ENCODE results near the gene POLR2E. TPM values are rescaled to one million over a fixed set of nuclear protein-coding genes. Genes with fewer than 3 reads are reported as not detected.

Gene POLR2E
- total and polyA plus RNA-seq, 2 experiments from 2014 or later = 371 to 487 TPM

DNA sequence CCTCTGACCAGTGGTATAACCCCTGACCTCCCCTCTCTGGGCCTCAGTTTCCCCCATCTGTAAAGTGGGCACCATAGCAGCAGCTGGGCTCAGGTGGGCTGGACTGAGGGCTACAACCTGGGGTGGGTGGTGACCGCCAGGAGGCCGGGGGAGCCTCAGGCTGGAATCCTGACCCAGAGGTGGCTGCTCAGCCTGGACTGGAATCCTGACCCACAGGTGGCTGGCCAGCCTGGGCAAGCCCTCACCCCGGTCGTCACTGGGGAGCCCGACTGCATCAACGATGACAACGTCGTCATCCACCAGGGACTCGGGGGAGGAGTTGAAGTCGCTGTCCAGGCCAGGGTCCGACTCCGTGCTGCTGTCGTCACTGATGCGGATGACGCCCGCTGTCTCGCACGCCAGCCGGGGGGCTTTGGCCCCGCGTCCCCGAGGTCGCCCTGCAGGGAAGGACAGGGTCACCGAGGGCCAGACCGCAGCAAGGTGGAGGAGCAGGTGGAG is 18.9 kb upstream of the POLR2E start:
- Histone ChIP-seq H3K36me3 (peaks cover 2% of the 10 kb centered on the region), H3K4me3 (no peak overlapping the region), H3K27ac (peak overlapping the region; percentile 80), H3K4me1 (ENCODE audit: low read depth) (peaks cover 9% of the 10 kb centered on the region), H3K9me3 (ENCODE audit: low read depth) (no peaks in the 10 kb centered on the region), H3K27me3 (no peaks in the 10 kb centered on the region)
- no peak for TF ChIP-seq CTCF (IDR thresholded peaks at IDR 0.05; ENCODE audit: low read depth, low read length)
- no peak for DNase-seq (ENCODE audit: low read depth in 1 of 2, low spot score in 1 of 2)

GRCh38 chr19:1113030-1113985 is 18.1 kb upstream of the POLR2E start:
- TF ChIP-seq CTCF (IDR thresholded peaks at IDR 0.05; ENCODE audit: low read depth, low read length) = peak; percentile 73
- Histone ChIP-seq H3K27me3 (no peaks in the 10 kb centered on the region), H3K27ac (peak overlapping the region; percentile 80), H3K9me3 (ENCODE audit: low read depth) (no peaks in the 10 kb centered on the region), H3K4me1 (ENCODE audit: low read depth) (peaks cover 9% of the 10 kb centered on the region), H3K36me3 (peaks cover 2% of the 10 kb centered on the region), H3K4me3 (no peak overlapping the region)
- peak; percentile 97 to 98 for DNase-seq (ENCODE audit: low read depth in 1 of 2, low spot score in 1 of 2)

DNA sequence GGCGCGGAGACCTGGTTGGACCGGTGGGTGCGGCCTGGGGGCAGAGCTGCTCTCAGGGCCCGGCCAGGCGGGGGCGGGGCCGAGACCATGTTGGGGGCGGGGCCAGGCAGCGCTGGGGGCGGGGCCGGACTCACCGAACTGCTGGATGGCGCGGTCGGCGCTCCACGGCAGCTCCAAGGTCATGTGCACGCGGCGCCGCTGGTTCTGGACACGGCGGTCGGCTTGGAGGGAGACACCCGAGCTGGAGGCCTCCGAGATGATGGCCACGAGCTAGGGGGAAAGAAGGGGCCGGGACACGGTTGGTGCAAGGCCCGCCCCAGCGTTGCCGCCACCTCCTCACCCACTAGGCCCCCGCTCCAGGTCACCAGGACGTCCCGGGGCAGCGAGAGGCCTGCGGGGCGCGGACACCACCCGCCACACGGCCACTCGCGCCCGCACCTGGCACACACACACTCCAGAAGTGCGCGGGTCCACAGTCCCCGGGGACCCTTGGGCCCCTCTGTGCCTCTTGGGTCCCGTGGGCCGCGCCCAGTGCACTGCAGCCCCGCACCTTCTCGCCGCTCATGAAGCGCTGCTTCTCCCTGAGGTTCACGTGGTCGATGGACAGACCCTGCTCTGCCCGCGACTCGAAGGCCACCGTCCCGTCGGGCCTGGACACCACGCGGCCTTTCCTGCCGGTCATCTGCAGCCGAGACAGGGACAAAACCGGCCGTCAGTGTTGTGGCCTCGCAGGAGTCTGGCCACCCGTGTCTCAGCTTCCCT is 17.3 kb upstream of the POLR2E start:
- Histone ChIP-seq H3K9me3 (ENCODE audit: low read depth) (no peaks in the 10 kb centered on the region), H3K36me3 (peaks cover 2% of the 10 kb centered on the region), H3K27me3 (no peaks in the 10 kb centered on the region), H3K4me3 (no peak overlapping the region), H3K4me1 (ENCODE audit: low read depth) (peaks cover 9% of the 10 kb centered on the region), H3K27ac (peak overlapping the region; percentile 80)
- peak in 1 of 2 donors; percentile 31 for DNase-seq (ENCODE audit: low read depth in 1 of 2, low spot score in 1 of 2)
- no peak for TF ChIP-seq CTCF (IDR thresholded peaks at IDR 0.05; ENCODE audit: low read depth, low read length)

- Histone ChIP-seq H3K4me3 (no peak overlapping the region), H3K27me3 (no peaks in the 10 kb centered on the region), H3K27ac (no peak overlapping the region), H3K9me3 (ENCODE audit: low read depth) (no peaks in the 10 kb centered on the region), H3K4me1 (ENCODE audit: low read depth) (peaks cover 13% of the 10 kb centered on the region), H3K36me3 (peaks cover 3% of the 10 kb centered on the region)
- no peak for DNase-seq (ENCODE audit: low read depth in 1 of 2, low spot score in 1 of 2)
- TF ChIP-seq CTCF (IDR thresholded peaks at IDR 0.05; ENCODE audit: low read depth, low read length) = no peak
Measured at GRCh38 chr19:1111641-1112267, 16.6 kb upstream of the POLR2E start.

Measured in cardiac muscle cell (in vitro differentiated cells and primary cell).